Activated CD4-positive, alpha-beta T cell treated with anti-CD3 and anti-CD28 coated beads, Interleukin-2, amount 50 U/mL, for 16 hours (primary cell): ENCODE data around the gene SUCLG2.

Source experiments
- DNase-seq: peaks from one replicate; pipeline ENCODE4 v3.0.0-alpha.2; 2020

Gene SUCLG2

GRCh38 chr3:67654099-67654843 lies at the start of gene SUCLG2:
Gene SUCLG2 (minus strand): TSS chr3:67654612. CDS start chr3:67654586, 26 bp downstream.
- peak; percentile 89 for DNase-seq

GRCh38 chr3:67700596-67700995 lies 46.2 kb upstream of the SUCLG2 start:
- DNase-seq = no peak

DNA sequence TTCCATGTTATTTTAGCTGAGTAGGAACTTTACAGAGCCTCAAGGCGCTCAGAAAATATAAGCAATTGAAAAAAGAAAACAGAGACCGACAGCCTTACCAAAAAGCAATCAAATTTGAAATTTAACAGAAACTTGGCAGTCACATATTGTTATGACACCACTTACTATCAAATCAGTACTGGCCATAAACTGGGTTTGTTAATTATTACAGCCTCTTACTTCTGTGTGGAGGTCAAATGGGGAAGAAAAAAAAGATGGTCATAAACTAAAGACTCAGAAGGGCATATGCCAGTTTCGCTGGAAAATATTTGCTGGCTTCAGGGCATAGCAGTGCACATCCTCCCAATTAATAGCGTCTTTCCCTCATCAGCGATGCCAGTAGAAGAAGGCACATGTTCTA lies 45.5 kb upstream of the SUCLG2 start:
- DNase-seq = no peak

DNA sequence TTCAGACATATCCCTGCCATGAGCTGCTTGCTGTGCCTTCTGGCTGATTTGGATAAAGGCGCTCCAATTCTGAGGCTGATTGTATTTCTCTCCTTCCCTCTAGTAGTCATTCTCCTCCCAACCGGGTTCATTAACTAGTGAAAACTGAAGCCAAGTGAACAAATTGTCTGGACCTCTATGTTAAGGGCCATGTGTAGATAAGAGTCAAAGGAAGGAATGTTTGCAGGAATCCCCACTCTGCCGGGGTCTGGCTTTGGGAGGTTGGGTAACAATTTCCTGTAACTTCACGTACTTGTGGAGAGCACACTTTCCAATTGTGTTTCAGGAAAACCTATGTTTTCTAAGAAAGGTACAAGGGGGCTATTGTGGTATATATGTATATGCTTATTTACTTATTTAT lies 38.2 kb upstream of the SUCLG2 start:
- DNase-seq = no peak

DNA sequence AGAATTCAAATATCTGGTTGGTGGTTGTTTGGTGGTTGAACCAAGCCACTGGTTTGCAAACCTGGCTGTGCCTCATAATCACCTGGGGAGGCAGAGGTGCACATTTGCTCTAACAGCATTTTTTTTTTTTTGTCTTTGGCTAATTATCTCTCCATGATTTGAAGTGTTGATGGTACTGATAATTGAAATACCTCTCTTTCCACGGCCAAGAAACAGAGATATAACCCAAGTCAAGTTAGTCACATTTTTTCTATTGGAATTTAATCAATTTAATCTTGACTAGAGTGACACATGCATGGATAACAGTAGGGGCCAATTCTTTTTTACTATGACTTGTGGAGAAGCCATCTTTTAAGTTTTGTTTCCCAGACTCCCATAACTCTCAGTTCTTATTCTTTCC lies 37.5 kb upstream of the SUCLG2 start:
- DNase-seq = no peak

DNA sequence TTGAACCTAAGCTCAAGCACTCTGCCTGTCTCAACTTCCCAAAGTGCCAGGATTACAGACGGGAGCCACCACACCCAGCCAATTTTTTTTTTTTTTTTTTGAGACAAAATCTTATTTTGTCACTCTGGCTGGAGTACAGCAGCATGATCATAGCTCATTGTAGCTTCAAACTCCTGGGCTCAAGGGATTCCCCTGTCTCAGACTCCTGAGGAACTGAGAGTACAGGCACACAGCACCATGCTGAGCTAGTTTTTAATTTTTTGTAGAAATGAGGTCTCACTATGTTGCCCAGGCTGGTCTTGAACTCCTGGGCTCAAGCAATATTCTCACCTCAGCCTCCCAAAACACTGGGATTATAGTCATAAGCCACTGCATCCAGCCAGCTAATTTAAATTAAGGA lies 36.8 kb upstream of the SUCLG2 start:
- DNase-seq = no peak

- DNase-seq = no peak
Observed at GRCh38 chr3:67689806-67690205, 35.4 kb upstream of the SUCLG2 start.

GRCh38 chr3:67688231-67688630 lies 33.8 kb upstream of the SUCLG2 start:
- DNase-seq = no peak

DNA sequence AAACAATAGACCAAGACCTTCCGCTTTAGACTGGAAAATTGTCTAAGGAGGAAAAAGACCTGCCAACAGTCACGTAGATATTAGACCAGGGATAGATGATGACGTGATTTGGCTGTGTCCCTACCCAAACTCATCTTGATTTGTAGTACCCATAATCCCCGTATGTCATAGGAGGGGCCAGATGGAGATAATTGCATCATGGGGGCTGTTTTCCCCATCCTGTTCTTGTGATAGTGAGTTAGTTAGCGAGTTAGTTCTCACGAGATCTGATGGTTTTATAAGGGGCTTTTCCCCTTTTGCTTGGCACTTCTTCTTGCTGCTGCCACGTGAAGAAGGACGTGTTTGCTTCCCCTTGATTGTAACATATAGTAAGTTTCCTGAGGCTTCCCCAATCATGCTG lies 31.7 kb upstream of the SUCLG2 start:
- no peak for DNase-seq

DNA sequence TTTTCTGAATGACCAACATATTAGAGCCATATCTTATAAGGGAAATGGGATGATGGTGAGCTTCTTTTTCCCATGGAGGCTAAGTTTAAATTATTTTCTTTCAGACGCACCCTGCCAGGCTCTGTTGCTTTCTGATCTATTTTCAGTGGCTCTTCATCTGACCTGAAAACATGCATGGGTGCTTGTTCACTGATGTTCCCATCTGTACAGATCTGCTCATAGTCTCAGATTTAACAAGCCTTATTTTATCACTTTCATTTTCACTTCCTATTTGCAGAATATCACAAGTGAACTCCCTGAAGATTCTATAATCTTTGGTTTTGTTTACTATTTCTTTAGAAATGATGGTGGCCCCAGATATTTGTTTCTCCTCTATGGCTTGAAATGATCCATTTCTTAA lies 31.1 kb upstream of the SUCLG2 start:
- DNase-seq = peak; percentile 14

DNA sequence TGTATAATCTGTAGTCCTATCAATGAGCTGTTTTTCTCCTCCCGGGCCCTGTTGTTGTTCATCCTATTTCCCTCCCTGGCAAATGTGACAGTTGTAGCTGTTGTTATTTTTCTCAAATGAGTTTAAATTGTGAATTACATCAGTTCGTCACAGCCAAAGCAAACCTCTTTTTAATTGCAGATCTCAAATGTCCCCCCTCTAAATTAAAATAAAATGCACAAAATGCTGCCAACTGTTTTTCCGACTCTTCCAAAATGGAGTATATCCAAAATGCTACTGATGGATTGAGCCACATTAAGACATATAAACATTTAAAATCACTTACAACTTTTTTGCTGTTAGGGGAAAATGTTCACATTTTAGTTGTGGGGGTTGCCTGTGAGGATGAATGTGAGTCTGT lies 29.8 kb upstream of the SUCLG2 start:
- no peak for DNase-seq

DNA sequence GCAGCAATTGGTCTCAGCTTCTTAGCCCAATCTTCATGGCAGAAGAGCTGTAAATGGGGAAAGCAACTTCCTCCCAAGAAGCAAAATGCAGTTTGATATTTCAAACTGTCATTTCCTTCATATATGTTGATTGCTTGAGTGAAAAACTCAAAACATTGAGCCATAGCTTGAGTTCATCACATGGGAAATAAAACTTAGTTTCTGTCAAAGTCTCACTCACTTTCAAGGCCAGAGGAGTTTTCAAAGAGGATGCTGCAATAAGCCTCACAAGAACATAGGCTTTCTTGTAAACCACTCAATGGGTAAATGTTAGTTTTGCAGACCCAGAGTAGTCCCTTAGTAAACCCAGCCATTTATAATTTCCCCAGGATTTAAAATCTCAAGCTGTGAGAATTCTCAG lies 29.1 kb upstream of the SUCLG2 start:
- DNase-seq = no peak

DNA sequence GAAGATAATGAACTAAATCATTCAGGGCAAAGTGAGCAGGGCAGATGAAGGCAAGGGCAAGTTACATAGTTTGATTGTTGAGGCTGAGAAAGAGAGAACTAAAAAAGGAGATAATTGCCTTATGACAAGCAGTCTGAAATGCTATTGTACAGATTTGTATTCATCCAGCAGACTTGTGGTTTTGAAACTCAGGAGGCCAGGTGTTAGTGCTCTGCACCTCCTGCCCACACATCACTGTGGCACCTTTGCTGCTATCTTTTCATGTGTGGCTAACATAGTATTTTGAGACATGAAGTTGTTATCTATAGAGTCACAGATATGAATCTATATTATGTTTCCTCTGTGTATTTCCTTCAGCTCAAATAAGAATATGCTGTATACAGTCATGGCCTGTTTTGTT lies 24.3 kb upstream of the SUCLG2 start:
- DNase-seq = no peak

- DNase-seq = no peak
Observed at GRCh38 chr3:67674055-67674454, 19.6 kb upstream of the SUCLG2 start.

DNA sequence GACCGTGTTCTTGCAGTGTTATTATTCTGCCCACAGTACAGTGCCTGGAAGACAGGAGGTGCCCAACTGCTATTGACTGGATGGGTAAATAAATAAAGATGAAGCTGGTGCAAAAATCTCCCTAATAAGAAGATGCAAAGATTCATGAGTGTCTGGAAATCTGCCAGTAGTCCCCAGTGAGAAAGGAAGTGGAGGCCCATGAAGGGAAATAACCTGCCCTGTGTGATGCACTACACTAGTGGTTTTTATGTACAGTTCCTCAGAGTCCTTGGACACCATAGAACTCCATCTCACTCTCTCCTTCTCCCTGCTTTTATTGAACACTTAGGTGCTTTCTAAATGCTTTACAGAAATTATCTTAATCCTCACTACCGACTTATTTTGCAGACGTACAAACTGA lies 8.3 kb upstream of the SUCLG2 start:
- no peak for DNase-seq

- DNase-seq = no peak
Observed at GRCh38 chr3:67661089-67661488, 6.7 kb upstream of the SUCLG2 start.

DNA sequence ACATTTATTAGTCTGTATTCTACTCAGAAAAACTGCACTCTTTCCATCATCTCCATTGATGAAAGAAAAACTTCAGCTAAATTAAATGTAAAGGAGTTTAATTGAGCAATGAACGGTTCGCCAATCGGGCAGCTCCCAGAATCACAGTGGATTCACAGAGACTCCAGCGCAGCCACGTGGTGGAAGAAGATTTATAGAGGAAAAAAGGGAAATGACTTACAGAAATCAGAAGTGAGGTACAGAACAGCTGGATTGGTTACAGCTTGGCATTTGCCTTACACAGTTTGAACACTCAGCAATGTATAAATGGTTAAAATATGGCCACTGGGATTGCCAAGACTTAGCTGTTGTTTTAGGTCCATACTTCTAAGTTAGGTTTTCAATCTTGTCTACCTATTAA lies 2.8 kb upstream of the SUCLG2 start:
- no peak for DNase-seq

DNA sequence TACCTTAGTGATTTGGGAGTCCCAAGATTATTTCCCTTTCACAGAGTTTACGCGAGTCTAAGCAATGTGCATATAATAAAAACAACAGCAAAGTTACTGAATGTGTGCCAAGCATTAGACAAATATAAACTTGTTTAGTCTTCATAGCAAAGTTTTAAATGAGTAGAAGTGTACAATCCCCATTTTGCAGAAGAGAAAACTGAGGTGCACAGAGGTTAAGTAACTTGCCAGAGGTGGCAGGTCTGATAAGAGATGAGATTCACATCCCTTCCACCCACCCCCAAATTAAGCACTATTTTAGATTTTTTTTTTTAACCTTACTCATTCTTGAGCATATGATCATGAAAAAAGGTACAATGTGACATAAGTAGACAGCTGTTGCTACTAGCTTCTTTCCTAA lies 2.2 kb upstream of the SUCLG2 start:
- DNase-seq = no peak

GRCh38 chr3:67655364-67656121 lies 1.1 kb upstream of the SUCLG2 start:
- peak; percentile 93 for DNase-seq

GRCh38 chr3:67654844-67655177 lies 399 bp upstream of the SUCLG2 start:
- DNase-seq = no peak

DNA sequence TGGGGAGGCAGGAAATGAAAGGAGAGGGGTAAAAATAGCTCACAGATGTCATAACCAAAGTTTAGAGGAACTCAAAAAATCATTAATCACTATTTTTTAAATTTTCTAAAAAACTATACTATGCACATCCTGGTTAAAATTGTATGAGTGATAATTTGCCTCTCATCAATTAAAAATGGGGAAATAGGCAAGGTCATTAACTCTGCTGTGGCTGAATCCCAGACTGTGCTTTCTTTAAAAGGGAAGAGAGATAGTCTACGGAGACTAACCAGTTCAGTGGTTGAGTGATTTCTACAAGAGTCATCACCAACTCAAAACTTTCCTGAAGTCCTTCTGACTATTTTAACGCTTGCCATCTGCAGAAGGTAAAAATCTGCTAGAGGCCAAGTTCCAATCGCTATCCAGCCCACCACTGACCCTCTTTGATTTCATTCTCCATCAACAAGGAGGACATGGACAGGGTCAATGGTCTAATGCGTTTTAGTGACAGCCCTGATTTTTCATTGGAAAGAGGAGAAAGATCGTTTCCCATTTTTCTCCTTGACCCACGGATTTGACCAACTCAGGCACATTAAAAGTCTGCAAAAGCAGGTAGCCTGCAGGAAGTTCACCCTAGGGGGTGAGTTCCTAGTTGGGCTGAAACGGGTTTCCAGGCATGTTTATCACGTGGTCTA lies 850 bp downstream of the SUCLG2 start:
- DNase-seq = peak; percentile 38

- DNase-seq = no peak
Observed at GRCh38 chr3:67650084-67650483, 4.3 kb downstream of the SUCLG2 start.

DNA sequence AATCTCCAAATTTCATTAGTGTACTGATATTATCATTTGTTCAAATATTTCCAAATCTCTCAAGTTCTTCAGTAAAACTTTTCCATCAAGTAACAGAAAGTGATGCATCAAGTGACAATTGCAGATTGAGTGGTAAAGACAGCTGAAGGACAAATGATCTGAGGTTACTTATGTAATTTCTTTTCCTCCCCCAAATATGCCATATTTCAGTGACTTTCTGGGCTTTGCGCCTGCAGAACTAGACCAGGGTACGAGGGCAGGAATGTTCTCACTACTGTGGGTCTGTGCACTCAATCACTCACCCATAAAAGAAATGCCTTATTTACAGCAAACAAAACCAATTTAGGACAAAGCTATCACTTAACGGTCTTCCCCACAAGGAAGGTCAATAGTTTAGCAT lies 4.7 kb downstream of the SUCLG2 start:
- DNase-seq = no peak

DNA sequence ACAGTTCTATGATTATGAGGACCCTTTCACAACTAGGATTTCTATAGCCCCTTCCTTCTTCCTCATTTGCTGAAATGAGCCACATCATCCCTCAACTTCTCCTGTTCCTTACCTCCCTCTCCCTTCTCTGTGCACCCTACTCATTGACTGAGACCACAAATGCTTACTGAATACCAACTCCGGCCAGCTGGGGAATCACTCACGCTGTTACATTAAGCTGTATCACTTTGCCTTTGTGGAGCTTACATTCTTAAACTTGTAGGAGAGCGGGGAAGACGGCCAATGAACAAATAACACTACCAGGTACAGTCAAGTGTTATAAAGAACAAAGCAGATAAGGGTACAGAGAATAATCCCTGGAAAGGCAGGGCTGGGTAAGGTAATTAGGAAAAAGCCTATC lies 5.7 kb downstream of the SUCLG2 start:
- no peak for DNase-seq
